Uterus (tissue), 4 donors: ENCODE data around the gene NKAIN2. TPM values are rescaled to one million over a fixed set of nuclear protein-coding genes. Genes with fewer than 3 reads are reported as not detected.
"Not testable (repeated sequence)": the region's sequence is repeated elsewhere in the genome, so short reads cannot be mapped to it uniquely, and the experiment has no call there.

Source experiments
- DNase-seq, 2 donors: peaks; one replicate each; pipeline ENCODE4 v3.0.0-alpha.2; 2019 to 2020
- H3K27ac ChIP-seq, 2 donors: fragments of 200-600 bp; sonication (generic); 1 replicate in 1 of 2; 2 replicates in 1 of 2; pipeline ENCODE4 v1.5.1; 2016 to 2018
- H3K27me3 ChIP-seq, 2 donors: fragments of 200-600 bp; sonication (generic); one replicate each; pipeline ENCODE4 v1.5.1; 2018 to 2019; ENCODE audit warnings: control low read depth in 1 of 2
- H3K36me3 ChIP-seq, 2 donors: fragments of 200-600 bp; sonication (generic); one replicate each; pipeline ENCODE4 v1.5.1; 2019; ENCODE audit warnings: control low read depth in 1 of 2
- H3K4me1 ChIP-seq, 2 donors: fragments of 200-600 bp; sonication (generic); one replicate each; pipeline ENCODE4 v1.5.1; 2018 to 2019; ENCODE audit warnings: control low read depth in 1 of 2
- H3K4me3 ChIP-seq, 2 donors: fragments of 200-600 bp; sonication (generic); 1 replicate in 1 of 2; 2 replicates in 1 of 2; pipeline ENCODE4 v1.5.1; 2018 to 2019; ENCODE audit warnings: mild to moderate bottlenecking in 1 of 2
- H3K9me3 ChIP-seq, 2 donors: fragments of 200-600 bp; sonication (generic); one replicate each; pipeline ENCODE4 v1.5.1; 2019; ENCODE audit warnings: control low read depth in 1 of 2
- CTCF ChIP-seq, 4 experiments: fragments of 200-600 bp in 2 of 4; fragments of 450-650 bp in 2 of 4; sonication (generic) in 2 of 4; IDR thresholded peaks; one replicate each; pipeline ENCODE4 v1.5.1; 2016 to 2019; ENCODE audit warnings: antibody characterized with exemption in 4 of 4, mild to moderate bottlenecking in 2 of 4, moderate library complexity in 1 of 4
- POLR2A ChIP-seq, 2 donors: fragments of 450-650 bp; IDR thresholded peaks; one replicate each; pipeline ENCODE4 v1.6.1; 2016; ENCODE audit warnings: antibody characterized with exemption in 2 of 2, mild to moderate bottlenecking in 1 of 2, moderate library complexity in 1 of 2
- intact Hi-C: fragments of 100-400 bp; cut with DNase I; formaldehyde crosslinking; loops from one replicate; pipeline ENCODE4 v1.15.1; 2023; ENCODE audit warnings: low total_unique reads
- total RNA-seq, 4 donors: library from RNA; depleted of rRNA in 3 of 4; stranded (reverse); fragments of >200 nt in 3 of 4; gene quantifications; one replicate each; pipeline versions ENCODE4 v1.1.0 to v1.2.4, GENCODE V29; 2014 to 2023
- donor health status: DM: yes; HTN: yes; CAD: no.

NKAIN2 gene
- total RNA-seq, 4 donors from 2014 or later, result 0.59 to 1.1 (median 1.0) TPM; not detected in 1

GRCh38 chr6:124722141-124722878 is 918.6 kb downstream of the NKAIN2 start:
- no peaks in the 10 kb centered on the region for H3K36me3 ChIP-seq
- intact Hi-C loops, result no loop called here
- no peak overlapping the region for H3K4me3 ChIP-seq
- H3K27ac ChIP-seq, result no peak overlapping the region
- H3K4me1 ChIP-seq, result no peaks in the 10 kb centered on the region
- TF ChIP-seq POLR2A (IDR thresholded peaks at IDR 0.05), result no peak
- TF ChIP-seq CTCF (IDR thresholded peaks at IDR 0.05), result no peak
- no peaks in the 10 kb centered on the region for H3K9me3 ChIP-seq
- no peaks in the 10 kb centered on the region for H3K27me3 ChIP-seq
- no peak for DNase-seq

GRCh38 chr6:124723671-124724070 is 920.0 kb downstream of the NKAIN2 start:
- Histone ChIP-seq H3K36me3 (no peaks in the 10 kb centered on the region), H3K4me1 (no peaks in the 10 kb centered on the region), H3K27me3 (no peaks in the 10 kb centered on the region), H3K9me3 (no peaks in the 10 kb centered on the region), H3K27ac (no peak overlapping the region), H3K4me3 (no peak overlapping the region)
- no peak for TF ChIP-seq CTCF (IDR thresholded peaks at IDR 0.05)
- TF ChIP-seq POLR2A (IDR thresholded peaks at IDR 0.05), result no peak
- no peak for DNase-seq
- intact Hi-C loops, result no loop called here

- H3K9me3 ChIP-seq, H3K27me3 ChIP-seq, H3K27ac ChIP-seq, H3K4me3 ChIP-seq, DNase-seq, H3K36me3 ChIP-seq, intact Hi-C loops, H3K4me1 ChIP-seq: not testable (repeated sequence)
These were observed 934.1 kb downstream of the NKAIN2 start for GRCh38 chr6:124737804-124738203.

GRCh38 chr6:124738482-124738881 is 934.8 kb downstream of the NKAIN2 start:
- DNase-seq, result no peak
- TF ChIP-seq POLR2A (IDR thresholded peaks at IDR 0.05) (no peak), CTCF (IDR thresholded peaks at IDR 0.05) (no peak)
- intact Hi-C loops, result no loop called here

GRCh38 chr6:124741341-124741740 is 937.7 kb downstream of the NKAIN2 start:
- TF ChIP-seq CTCF (IDR thresholded peaks at IDR 0.05) (no peak), POLR2A (IDR thresholded peaks at IDR 0.05) (no peak)
- Histone ChIP-seq H3K4me1 (no peaks in the 10 kb centered on the region), H3K27me3 (no peaks in the 10 kb centered on the region), H3K36me3 (no peaks in the 10 kb centered on the region), H3K27ac (no peak overlapping the region), H3K4me3 (no peak overlapping the region), H3K9me3 (no peaks in the 10 kb centered on the region)
- intact Hi-C loops, result no loop called here
- DNase-seq, result no peak

More at GRCh38 chr6:124738482-124738881, 934.8 kb downstream of the NKAIN2 start:
- Histone ChIP-seq H3K4me1 (no peaks in the 10 kb centered on the region), H3K36me3 (no peaks in the 10 kb centered on the region), H3K27ac (no peak overlapping the region), H3K9me3 (no peaks in the 10 kb centered on the region), H3K4me3 (no peak overlapping the region), H3K27me3 (no peaks in the 10 kb centered on the region)
